Right lobe of liver (tissue), 4 donors: Measurements from ENCODE around the gene RBSN.
"Not testable (repeated sequence)": the region's sequence is repeated elsewhere in the genome, so short reads cannot be mapped to it uniquely, and the experiment has no call there.

Source experiments
- CTCF ChIP-seq, 4 donors: fragments of 200-600 bp in 3 of 4; fragments of 450-650 bp in 1 of 4; IDR thresholded peaks; one replicate each; pipeline versions ENCODE4 v1.5.1 to v1.8.0; 2016 to 2022; ENCODE audit warnings: antibody characterized with exemption in 4 of 4, mild to moderate bottlenecking in 2 of 4
- POLR2A ChIP-seq: fragments of 450-650 bp; IDR thresholded peaks from one replicate; pipeline ENCODE4 v1.6.1; 2017; ENCODE audit warnings: antibody characterized with exemption, mild to moderate bottlenecking
- donor health status: DM: no; HTN: no; CAD: no.
- donor health status: DM: no; HTN: no; CAD: no.
- donor health status: DM: no; HTN: yes; CAD: no.

GRCh38 chr3:15128403-15128802, 29.5 kb upstream of the RBSN start:
- TF ChIP-seq CTCF (IDR thresholded peaks at IDR 0.05); POLR2A: not testable (repeated sequence)
